Retinal pigment epithelial cell (primary cell): Measurements from ENCODE around the gene LIPH.
"Not testable (repeated sequence)": the region's sequence is repeated elsewhere in the genome, so short reads cannot be mapped to it uniquely, and the experiment has no call there.

Experiments
- DNase-seq: peaks from one replicate; pipeline ENCODE4 v3.0.0-alpha.2; 2010; ENCODE audit warnings: low read depth
- H3K4me3 ChIP-seq: 2 replicates; pipeline ENCODE4 v1.5.1; 2011; ENCODE audit warnings: mild to moderate bottlenecking, low read length, control low read depth, moderate library complexity
- TF ChIP-seq, protein P1 (sequence below): conservative IDR thresholded peaks from 2 replicates; pipeline ENCODE4 v1.5.1; 2011; ENCODE audit warnings: low read depth, low read length, control low read depth, inconsistent platforms

Gene LIPH

DNA sequence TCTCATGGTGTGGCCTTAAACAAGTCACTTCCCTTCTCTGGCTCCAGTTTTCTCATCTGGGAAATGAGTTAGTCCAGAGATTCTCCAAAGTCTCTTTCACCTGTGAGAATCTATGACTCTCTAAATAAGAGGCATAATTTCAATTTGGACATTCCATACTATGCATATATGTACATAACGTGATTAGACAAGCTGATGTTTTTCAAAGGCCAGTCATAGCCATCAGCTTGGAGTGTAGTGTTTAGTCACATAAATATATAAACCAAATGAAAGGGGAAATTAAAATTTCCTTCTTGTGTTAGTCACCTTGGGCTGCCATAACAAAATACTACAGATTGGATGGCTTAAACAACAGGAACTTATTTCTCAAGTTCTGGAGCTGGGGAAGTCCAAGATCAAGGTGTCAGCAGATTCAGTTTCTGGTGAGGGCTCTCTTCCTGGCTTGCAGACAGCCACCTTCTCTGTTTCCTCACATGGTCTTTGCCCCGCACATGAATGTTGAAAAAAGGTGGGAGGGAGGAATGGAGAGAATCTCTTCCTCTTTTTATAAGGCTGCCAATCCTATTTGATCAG, 72.9 kb downstream of the LIPH start:
- no peak overlapping the region for H3K4me3 ChIP-seq
- no peak for DNase-seq
- TF ChIP-seq, protein P1, sequence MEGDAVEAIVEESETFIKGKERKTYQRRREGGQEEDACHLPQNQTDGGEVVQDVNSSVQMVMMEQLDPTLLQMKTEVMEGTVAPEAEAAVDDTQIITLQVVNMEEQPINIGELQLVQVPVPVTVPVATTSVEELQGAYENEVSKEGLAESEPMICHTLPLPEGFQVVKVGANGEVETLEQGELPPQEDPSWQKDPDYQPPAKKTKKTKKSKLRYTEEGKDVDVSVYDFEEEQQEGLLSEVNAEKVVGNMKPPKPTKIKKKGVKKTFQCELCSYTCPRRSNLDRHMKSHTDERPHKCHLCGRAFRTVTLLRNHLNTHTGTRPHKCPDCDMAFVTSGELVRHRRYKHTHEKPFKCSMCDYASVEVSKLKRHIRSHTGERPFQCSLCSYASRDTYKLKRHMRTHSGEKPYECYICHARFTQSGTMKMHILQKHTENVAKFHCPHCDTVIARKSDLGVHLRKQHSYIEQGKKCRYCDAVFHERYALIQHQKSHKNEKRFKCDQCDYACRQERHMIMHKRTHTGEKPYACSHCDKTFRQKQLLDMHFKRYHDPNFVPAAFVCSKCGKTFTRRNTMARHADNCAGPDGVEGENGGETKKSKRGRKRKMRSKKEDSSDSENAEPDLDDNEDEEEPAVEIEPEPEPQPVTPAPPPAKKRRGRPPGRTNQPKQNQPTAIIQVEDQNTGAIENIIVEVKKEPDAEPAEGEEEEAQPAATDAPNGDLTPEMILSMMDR = no peak

DNA sequence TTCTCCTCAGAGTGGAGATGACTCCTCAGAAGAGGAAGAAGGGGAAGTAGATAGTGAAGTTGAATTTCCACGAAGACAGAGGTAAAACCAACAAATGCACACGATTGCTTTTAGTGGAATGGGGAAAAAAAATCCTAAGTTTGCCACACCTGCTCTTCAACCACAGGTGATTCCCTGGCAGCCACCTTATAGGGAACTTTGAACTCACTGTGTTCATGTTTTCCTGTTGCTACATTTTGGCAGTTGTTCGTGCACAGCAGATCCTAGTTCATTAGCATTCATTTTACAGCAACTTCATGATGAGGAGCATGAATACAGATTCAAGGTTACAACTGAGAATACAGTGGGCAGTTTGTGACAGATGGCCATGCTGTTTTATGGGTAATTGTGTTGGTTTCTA, 75.1 kb downstream of the LIPH start:
- TF ChIP-seq, protein P1 = no peak
- no peak for DNase-seq
- no peak overlapping the region for H3K4me3 ChIP-seq

DNA sequence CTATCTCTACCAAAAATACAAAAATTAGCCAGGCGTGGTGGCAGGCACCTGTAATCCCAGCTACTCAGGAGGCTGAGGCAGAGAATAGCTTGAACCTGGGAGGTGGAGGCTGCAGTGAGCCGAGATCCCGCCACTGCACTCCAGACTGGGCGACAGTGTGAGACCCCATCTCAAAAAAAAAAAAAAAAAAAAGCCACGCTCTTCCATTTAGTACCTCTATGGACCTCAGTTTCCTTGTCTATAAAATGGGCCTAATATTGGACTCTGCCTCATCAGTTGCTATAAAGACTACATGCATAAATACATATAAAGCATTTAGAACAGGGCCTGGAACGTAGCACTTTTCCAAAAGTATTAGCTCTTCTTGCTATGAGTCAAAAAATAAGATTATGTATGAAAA, 77.5 kb downstream of the LIPH start:
- H3K4me3 ChIP-seq, DNase-seq: not testable (repeated sequence)

DNA sequence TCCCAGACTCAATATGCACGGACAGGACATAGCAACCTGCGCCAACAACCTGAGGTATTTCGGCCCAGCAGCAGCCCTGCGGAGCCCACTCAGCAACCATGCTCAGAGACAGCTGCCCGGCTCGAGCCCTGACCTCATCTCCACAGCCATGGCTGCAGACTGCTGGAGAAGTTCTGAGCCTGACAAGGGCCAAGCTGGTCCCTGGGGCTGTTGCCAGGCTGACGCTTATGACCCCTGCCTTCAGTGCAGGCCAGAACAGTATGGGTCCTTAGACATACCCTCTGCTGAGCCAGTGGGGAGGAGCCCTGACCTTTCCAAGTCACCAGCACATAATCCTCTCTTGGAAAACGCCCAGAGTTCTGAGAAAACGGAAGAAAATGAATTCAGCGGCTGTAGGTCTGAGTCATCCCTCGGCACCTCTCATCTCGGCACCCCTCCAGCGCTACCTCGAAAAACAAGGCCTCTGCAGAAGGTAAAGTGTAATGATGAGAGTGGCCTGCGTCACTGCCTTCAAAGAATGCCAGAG, 79.0 kb downstream of the LIPH start:
- H3K4me3 ChIP-seq = no peak overlapping the region
- DNase-seq = peak; percentile 81
- TF ChIP-seq, protein P1 = no peak

DNA sequence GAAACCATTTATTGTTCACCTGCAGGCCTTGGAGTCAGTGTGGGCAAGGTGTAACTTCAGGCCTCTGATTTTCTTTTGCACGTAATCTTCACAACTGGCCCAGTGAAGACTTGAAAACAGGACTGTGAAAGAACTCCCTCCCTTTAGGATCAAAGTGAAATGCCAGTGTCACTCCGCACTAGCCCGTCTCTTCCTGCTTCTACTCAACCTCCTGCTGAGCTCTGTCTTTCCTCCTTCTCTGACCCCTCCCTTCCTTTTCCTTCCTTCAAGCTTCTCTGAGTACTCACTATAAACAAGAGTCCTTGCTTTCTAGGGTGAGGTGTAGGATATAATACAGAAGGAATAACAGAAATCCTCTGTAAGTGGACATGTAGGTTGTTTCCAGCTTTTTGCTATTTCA, 82.1 kb downstream of the LIPH start:
- TF ChIP-seq, protein P1 = no peak
- H3K4me3 ChIP-seq = no peak overlapping the region
- DNase-seq = no peak

DNA sequence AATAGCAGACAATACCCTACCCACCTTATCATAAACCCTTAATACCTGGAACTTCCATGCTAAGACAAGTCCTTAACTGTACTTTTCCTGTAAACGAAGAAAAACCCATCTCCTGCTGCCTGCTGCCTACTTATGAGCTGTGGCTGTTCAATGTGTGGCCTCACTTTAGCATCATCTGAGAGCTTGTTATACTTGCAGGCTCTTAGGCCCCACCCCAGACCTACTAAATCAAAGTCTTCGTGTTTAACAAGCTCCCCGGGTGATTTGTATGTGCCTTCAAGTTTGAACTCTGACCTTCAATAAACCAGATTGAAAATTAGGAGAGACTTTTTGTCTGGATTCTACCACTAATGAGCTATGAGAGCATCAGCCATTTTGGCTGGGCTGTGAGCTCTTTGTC, 82.8 kb downstream of the LIPH start:
- H3K4me3 ChIP-seq = no peak overlapping the region
- TF ChIP-seq, protein P1 = no peak
- no peak for DNase-seq

DNA sequence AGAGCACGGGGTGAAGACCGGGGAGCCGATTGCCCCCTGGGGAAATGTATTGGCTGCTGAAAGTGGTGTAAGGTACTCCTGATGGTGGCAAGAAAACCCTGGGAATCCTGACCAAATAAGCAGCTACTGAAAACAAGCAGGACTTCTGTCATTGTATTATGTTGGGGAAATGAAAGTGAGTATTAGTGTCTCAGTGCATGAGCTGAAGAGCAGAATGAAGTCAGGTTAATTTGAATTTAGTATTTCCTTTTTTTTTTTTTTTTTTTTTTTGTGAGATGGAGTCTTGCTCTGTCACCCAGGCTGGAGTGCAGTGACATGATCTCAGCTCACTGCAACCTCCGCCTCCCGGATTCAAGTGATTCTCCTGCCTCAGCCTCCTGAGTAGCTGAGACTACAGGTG, 86.3 kb downstream of the LIPH start:
- DNase-seq = not testable (repeated sequence)

DNA sequence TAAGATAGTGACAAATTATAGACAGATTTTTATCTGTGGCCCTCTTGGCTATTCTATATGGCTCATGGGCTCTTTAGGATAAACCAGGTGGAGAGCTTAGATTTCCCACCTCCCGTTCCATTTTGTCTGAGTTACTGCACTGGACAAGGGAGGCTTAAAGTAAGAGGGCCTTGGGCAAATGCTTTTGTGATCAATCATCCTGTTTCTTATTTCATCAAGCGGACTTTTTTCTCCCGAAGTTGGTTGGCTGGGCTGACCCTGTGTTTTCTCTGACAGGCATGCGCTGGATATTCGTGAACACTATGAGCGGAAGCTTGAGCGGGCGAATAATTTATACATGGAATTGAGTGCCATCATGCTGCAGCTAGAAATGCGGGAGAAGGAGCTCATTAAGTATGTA, 86.9 kb downstream of the LIPH start:
- DNase-seq = no peak
- TF ChIP-seq, protein P1 = no peak
- H3K4me3 ChIP-seq = no peak overlapping the region

More for the DNA sequence above, 86.3 kb downstream of the LIPH start:
- H3K4me3 ChIP-seq = not testable (repeated sequence)
